RPMI8226 (cell line): Measurements from ENCODE around the gene ERV3-1.
"Not testable (repeated sequence)": the region's sequence is repeated elsewhere in the genome, so short reads cannot be mapped to it uniquely, and the experiment has no call there.

ENCODE experiments used
- DNase-seq: peaks from one replicate; pipeline ENCODE4 v3.0.0-alpha.2; 2015

Gene ERV3-1

GRCh38 chr7:65006094-65006992, at the start of gene ERV3-1:
TSS of gene ERV3-1 (minus strand) at chr7:65006687. CDS start at chr7:64993026, 13,661 bp downstream.
- DNase-seq = peak; percentile 98

GRCh38 chr7:65055786-65056185, 49.3 kb upstream of the ERV3-1 start:
- not testable (repeated sequence) for DNase-seq

GRCh38 chr7:65054466-65054994, 48.0 kb upstream of the ERV3-1 start:
- DNase-seq = not testable (repeated sequence)

- DNase-seq = not testable (repeated sequence)
Measured at GRCh38 chr7:65051654-65052053, 45.2 kb upstream of the ERV3-1 start.

GRCh38 chr7:65051139-65051538, 44.7 kb upstream of the ERV3-1 start:
- DNase-seq = not testable (repeated sequence)

GRCh38 chr7:65046329-65046728, 39.8 kb upstream of the ERV3-1 start:
- DNase-seq = not testable (repeated sequence)

GRCh38 chr7:65045589-65045988, 39.1 kb upstream of the ERV3-1 start:
- DNase-seq = not testable (repeated sequence)

GRCh38 chr7:65038767-65039166, 32.3 kb upstream of the ERV3-1 start:
- DNase-seq = peak; percentile 60

- peak; percentile 97 for DNase-seq
Measured at GRCh38 chr7:65037740-65038688, 31.5 kb upstream of the ERV3-1 start.

- peak; percentile 78 for DNase-seq
Measured at GRCh38 chr7:65036526-65036925, 30.0 kb upstream of the ERV3-1 start.

- DNase-seq = not testable (repeated sequence)
Measured at GRCh38 chr7:65035469-65035868, 29.0 kb upstream of the ERV3-1 start.

GRCh38 chr7:65034120-65034782, 27.8 kb upstream of the ERV3-1 start:
- not testable (repeated sequence) for DNase-seq

GRCh38 chr7:65033391-65033790, 26.9 kb upstream of the ERV3-1 start:
- not testable (repeated sequence) for DNase-seq

GRCh38 chr7:65025023-65025422, 18.5 kb upstream of the ERV3-1 start:
- not testable (repeated sequence) for DNase-seq

- DNase-seq = not testable (repeated sequence)
Measured at GRCh38 chr7:65020978-65021377, 14.5 kb upstream of the ERV3-1 start.

- DNase-seq = not testable (repeated sequence)
Measured at GRCh38 chr7:65009881-65010280, 3.4 kb upstream of the ERV3-1 start.

- DNase-seq = not testable (repeated sequence)
Measured at GRCh38 chr7:65009394-65009793, 2.9 kb upstream of the ERV3-1 start.

- not testable (repeated sequence) for DNase-seq
Measured at GRCh38 chr7:65007036-65007435, 549 bp upstream of the ERV3-1 start.

GRCh38 chr7:65004575-65004974, 1.9 kb downstream of the ERV3-1 start:
- DNase-seq = no peak

GRCh38 chr7:65002972-65003585, 3.4 kb downstream of the ERV3-1 start:
- no peak for DNase-seq

GRCh38 chr7:65001291-65001814, 5.1 kb downstream of the ERV3-1 start:
- DNase-seq = no peak
